Measurements from ENCODE around the gene TSPAN1.

- TF ChIP-seq CTCF (IDR thresholded peaks at IDR 0.05) (no peak), POLR2A (IDR thresholded peaks at IDR 0.05) (no peak)
These were observed 21.7 kb downstream of the TSPAN1 start for GRCh38 chr1:46196609-46197008.

All from uterus (tissue), 2 donors.